ENCODE results near the gene RAC3.
A peak's percentile ranks its signal among the peaks of the same experiment; 100 is the strongest.

RAC3 gene

DNA sequence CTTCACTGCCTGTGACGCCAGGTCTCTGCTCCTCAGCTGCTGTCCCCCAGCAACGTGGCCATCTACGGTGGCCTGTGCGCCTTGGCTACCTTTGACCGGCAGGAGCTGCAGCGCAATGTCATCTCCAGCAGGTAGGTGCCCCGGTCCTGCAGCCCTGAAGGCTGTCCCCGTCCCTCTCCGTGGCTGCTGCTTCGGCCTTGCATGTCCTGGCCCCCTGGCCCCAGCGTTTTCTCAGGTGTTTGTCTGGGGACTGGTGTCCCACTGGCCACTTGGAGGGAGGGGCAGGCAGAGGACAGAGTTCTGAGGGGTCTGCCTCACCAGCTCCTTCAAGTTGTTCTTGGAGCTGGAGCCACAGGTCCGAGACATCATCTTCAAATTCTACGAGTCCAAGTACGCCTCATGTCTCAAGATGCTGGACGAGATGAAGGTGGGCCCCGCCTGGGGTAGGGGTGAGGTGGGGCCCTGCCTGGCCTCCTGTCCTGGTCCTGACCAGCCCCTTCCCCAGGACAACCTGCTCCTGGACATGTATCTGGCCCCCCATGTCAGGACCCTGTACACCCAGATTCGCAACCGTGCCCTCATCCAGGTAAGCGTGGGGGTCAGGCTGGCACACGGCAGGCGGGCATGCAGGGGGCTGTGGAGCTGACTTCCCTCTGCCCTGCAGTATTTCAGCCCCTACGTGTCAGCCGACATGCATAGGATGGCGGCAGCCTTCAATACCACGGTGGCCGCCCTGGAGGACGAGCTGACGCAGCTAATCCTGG is 24.7 kb downstream of the RAC3 start:
- peaks cover 84% of the 10 kb centered on the region for H3K36me3 ChIP-seq (ENCODE audit: insufficient read depth, low read length)
- TF ChIP-seq, protein P1, sequence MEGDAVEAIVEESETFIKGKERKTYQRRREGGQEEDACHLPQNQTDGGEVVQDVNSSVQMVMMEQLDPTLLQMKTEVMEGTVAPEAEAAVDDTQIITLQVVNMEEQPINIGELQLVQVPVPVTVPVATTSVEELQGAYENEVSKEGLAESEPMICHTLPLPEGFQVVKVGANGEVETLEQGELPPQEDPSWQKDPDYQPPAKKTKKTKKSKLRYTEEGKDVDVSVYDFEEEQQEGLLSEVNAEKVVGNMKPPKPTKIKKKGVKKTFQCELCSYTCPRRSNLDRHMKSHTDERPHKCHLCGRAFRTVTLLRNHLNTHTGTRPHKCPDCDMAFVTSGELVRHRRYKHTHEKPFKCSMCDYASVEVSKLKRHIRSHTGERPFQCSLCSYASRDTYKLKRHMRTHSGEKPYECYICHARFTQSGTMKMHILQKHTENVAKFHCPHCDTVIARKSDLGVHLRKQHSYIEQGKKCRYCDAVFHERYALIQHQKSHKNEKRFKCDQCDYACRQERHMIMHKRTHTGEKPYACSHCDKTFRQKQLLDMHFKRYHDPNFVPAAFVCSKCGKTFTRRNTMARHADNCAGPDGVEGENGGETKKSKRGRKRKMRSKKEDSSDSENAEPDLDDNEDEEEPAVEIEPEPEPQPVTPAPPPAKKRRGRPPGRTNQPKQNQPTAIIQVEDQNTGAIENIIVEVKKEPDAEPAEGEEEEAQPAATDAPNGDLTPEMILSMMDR (IDR thresholded peaks at IDR 0.05; ENCODE audit: borderline replicate concordance, extremely low read depth, low read length, poor library complexity, severe bottlenecking): no peak
- no peak for TF ChIP-seq EZH2 (IDR thresholded peaks at IDR 0.05; ENCODE audit: borderline replicate concordance, low read depth, low read length, severe bottlenecking)
- H3K27me3 ChIP-seq (ENCODE audit: insufficient read depth, low read length, poor library complexity): no peaks in the 10 kb centered on the region
- no peak overlapping the region for H3K9ac ChIP-seq (ENCODE audit: low read depth, low read length)
- peaks cover 30% of the 10 kb centered on the region for H3K4me1 ChIP-seq (ENCODE audit: insufficient read depth, low read length)
- H3K27ac ChIP-seq (ENCODE audit: low read length): no peak overlapping the region
- DNase-seq (peak; percentile 6), ATAC-seq (ENCODE audit: insufficient read depth, low read depth) (no peak)
- H3K9me3 ChIP-seq (ENCODE audit: insufficient read depth, low read length, severe bottlenecking): no peaks in the 10 kb centered on the region
- peaks cover 69% of the 10 kb centered on the region for H4K20me1 ChIP-seq (ENCODE audit: insufficient read depth, low read length)
- H3K4me2 ChIP-seq (ENCODE audit: insufficient read depth, low read length): no peak overlapping the region
- H3K79me2 ChIP-seq (ENCODE audit: insufficient read depth, low read length): peaks cover 33% of the 10 kb centered on the region
- no peak overlapping the region for H2AFZ ChIP-seq (ENCODE audit: low read depth, low read length)
- no peak overlapping the region for H3K4me3 ChIP-seq (ENCODE audit: low read depth in 1 of 2, low read length in 2 of 2)

DNA sequence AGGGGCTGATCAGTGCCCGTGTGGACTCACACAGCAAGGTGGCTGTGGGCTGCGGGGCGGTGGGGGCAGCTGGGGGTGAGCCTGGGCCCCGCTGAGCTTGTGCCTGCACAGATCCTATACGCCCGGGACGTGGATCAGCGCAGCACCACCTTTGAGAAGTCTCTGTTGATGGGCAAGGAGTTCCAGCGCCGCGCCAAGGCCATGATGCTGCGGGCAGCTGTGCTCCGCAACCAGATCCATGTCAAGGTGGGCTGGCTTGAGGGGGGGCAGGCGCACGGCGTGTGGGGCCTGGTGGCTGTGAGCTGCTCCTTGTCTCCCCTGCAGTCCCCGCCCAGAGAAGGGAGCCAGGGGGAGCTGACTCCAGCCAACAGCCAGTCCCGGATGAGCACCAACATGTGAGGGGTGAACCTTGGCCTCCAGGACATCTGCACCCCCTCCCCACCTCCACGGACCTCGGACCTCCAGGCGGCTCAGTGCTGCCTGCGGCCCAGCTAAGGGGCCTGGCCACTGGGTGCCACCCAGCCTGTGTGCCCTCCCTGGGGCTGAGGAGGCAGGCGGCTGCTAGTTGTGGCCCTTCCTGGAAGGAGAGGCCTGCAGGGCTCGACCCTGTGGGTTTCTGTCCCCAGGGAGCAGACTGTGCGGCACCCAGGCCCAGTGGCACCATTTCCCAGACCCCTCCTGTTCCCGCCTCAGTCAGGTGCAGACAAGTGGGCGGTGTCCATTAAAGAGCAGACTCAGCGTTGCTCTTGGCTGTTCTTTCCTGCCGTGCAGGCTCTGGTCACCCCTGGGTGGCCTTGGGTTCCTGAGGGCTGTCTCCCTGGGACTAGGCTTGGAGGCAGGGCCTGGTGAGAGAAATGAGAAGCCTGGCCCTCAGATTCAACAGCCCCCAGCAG is 25.5 kb downstream of the RAC3 start:
- Histone ChIP-seq H3K4me1 (ENCODE audit: insufficient read depth, low read length) (peaks cover 30% of the 10 kb centered on the region), H3K9ac (ENCODE audit: low read depth, low read length) (no peak overlapping the region), H3K9me3 (ENCODE audit: insufficient read depth, low read length, severe bottlenecking) (no peaks in the 10 kb centered on the region), H4K20me1 (ENCODE audit: insufficient read depth, low read length) (peaks cover 75% of the 10 kb centered on the region), H3K4me2 (ENCODE audit: insufficient read depth, low read length) (no peak overlapping the region), H3K27me3 (ENCODE audit: insufficient read depth, low read length, poor library complexity) (no peaks in the 10 kb centered on the region), H3K79me2 (ENCODE audit: insufficient read depth, low read length) (peaks cover 30% of the 10 kb centered on the region), H3K36me3 (ENCODE audit: insufficient read depth, low read length) (peaks cover 91% of the 10 kb centered on the region), H3K27ac (ENCODE audit: low read length) (no peak overlapping the region), H2AFZ (ENCODE audit: low read depth, low read length) (no peak overlapping the region), H3K4me3 (ENCODE audit: low read depth in 1 of 2, low read length in 2 of 2) (no peak overlapping the region)
- ATAC-seq (ENCODE audit: insufficient read depth, low read depth) (peak; percentile 4; the same call in 1 of the 3 replicates), DNase-seq (peak; percentile 15)
- TF ChIP-seq, protein P1 (IDR thresholded peaks at IDR 0.05; ENCODE audit: borderline replicate concordance, extremely low read depth, low read length, poor library complexity, severe bottlenecking): no peak
- TF ChIP-seq EZH2 (IDR thresholded peaks at IDR 0.05; ENCODE audit: borderline replicate concordance, low read depth, low read length, severe bottlenecking): no peak

DNA sequence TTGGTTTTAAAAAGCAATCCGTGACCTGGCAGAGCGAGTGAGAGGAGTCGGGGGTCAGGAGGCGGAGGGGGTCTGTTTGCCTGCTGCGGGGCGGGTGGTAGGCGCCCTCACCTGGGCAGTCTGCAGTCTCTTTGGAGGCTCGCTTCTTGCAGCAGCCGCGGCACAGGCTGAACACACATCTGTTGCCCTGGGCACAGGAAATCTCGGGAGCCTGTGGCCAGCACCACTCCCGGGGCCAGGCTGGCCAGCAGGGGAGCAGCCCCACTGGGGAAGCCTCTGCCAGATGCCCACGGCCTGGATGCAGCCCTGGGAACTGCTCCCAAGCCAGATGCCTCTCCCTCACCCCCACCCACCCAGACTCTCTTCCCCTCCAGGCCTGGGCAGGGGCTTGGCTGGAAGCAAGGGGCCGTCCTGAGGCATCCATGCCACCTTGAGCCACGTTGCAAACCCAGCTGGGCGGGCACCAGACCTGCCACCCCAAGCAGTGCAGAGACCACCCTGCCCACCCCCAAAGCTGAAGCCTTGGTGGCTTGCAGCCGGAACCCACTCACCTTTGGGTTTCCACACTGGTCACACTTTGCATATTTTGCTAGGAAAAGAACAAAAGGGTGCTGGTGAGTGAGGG is 26.9 kb downstream of the RAC3 start:
- Histone ChIP-seq H3K36me3 (ENCODE audit: insufficient read depth, low read length) (peaks cover 98% of the 10 kb centered on the region), H3K79me2 (ENCODE audit: insufficient read depth, low read length) (peaks cover 19% of the 10 kb centered on the region), H3K27ac (ENCODE audit: low read length) (no peak overlapping the region), H3K9me3 (ENCODE audit: insufficient read depth, low read length, severe bottlenecking) (no peaks in the 10 kb centered on the region), H3K4me3 (ENCODE audit: low read depth in 1 of 2, low read length in 2 of 2) (no peak overlapping the region), H3K27me3 (ENCODE audit: insufficient read depth, low read length, poor library complexity) (no peaks in the 10 kb centered on the region), H3K9ac (ENCODE audit: low read depth, low read length) (no peak overlapping the region), H3K4me2 (ENCODE audit: insufficient read depth, low read length) (no peak overlapping the region), H2AFZ (ENCODE audit: low read depth, low read length) (no peak overlapping the region), H4K20me1 (ENCODE audit: insufficient read depth, low read length) (peaks cover 68% of the 10 kb centered on the region), H3K4me1 (ENCODE audit: insufficient read depth, low read length) (peaks cover 32% of the 10 kb centered on the region)
- DNase-seq (peak; percentile 8), ATAC-seq (ENCODE audit: insufficient read depth, low read depth) (no peak)
- TF ChIP-seq EZH2 (IDR thresholded peaks at IDR 0.05; ENCODE audit: borderline replicate concordance, low read depth, low read length, severe bottlenecking): no peak
- TF ChIP-seq, protein P1 (IDR thresholded peaks at IDR 0.05; ENCODE audit: borderline replicate concordance, extremely low read depth, low read length, poor library complexity, severe bottlenecking): no peak

Data from DND-41 (cell line).